ENCODE measurements around the gene AKT1. TPM values are rescaled to one million over a fixed set of nuclear protein-coding genes. Genes with fewer than 3 reads are reported as not detected.

The AKT1 gene
- total RNA-seq, 2 experiments from 2014 or later: 131 to 133 TPM

DNA sequence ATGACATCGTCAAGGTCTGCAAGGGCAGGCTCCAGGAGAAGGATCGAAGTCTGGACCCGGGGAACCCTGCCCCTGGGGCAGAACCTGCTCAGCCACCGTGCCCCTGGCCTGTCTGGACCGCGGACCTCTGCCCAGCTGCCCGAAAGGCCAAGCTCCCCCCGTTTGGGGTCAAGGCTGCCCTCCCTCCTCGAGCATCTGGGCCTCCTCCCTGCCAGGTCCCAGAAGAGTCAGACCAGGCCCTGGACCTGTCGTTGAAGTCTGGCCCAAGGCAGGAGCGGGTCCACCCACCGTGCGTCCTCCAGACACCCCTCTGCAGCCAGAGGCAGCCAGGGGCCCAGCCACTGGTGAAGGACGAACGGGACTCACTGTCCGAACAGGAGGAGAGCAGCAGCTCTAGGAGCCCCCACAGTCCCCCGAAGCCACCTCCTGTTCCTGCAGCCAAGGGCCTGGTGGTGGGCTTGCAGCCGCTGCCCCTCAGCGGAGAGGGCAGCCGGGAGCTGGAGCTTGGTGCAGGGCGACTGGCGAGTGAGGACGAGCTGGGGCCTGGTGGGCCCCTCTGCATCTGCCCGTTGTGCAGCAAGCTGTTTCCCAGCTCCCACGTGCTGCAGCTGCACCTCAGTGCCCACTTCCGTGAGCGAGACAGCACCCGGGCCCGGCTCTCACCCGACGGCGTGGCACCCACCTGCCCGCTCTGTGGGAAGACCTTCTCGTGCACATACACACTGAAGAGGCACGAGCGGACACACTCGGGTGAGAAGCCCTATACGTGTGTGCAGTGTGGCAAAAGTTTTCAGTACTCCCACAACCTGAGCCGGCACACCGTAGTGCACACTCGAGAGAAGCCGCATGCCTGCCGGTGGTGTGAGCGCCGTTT, 6.2 kb upstream of the AKT1 start:
- Mint-ChIP-seq H3K27ac (no peak overlapping the region), H3K36me3 (no peaks in the 10 kb centered on the region), H3K4me1 (ENCODE audit: low read depth) (peaks cover 23% of the 10 kb centered on the region), H3K27me3 (no peaks in the 10 kb centered on the region), H3K4me3 (peak overlapping the region; percentile 74), H3K9me3 (no peaks in the 10 kb centered on the region)
- intact Hi-C loops (cut with micrococcal nuclease): no loop called here
- CTCF ChIA-PET: interaction anchor here (1.3 to 2.4 kb wide), 4 partner anchors 13 to 33 kb away, joined by 3 to 12 read pairs (median 8); no protein-coding TSS in a partner anchor
- no peak for DNase-seq
- POLR2A ChIA-PET: no interaction called here

DNA sequence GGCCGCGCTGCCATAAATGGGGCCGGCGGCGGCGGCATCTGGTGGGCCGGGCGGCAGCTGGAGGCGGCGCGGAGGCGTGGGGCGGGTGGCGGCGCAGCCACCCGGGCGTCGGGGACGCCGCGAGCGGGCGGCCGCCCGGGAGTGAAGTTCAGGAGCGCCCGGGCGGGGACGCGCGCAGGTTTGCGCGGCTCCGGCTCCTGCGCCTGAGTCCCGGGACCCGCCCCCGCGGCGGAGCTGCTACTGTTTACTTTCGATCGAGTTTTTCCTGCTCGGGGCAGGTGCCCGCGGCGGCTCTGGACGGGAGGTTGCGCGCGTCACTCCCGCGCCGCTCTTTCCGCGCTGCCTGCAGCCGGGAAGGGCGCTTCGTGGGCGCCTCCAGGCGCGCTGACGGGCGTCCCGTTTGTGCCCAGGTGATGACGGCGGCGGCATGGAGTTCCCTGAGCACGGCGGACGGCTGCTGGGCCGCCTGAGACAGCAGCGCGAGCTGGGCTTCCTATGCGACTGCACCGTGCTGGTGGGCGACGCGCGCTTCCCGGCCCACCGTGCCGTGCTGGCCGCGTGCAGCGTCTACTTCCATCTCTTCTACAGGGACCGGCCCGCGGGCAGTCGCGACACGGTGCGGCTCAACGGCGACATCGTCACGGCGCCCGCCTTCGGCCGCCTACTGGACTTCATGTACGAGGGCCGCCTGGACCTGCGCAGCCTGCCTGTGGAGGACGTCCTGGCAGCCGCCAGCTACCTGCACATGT, 5.4 kb upstream of the AKT1 start, which contains the start of gene ZBTB42:
TSS of gene ZBTB42 (plus strand) at position 331 of the 749 bp plus-strand sequence. CDS start at position 428, 97 bp downstream.
- Mint-ChIP-seq H3K27me3 (no peaks in the 10 kb centered on the region), H3K27ac (no peak within 1 kb of the TSS), H3K4me3 (peak within 1 kb of the TSS; percentile 74), H3K36me3 (no peaks in the 10 kb centered on the region), H3K4me1 (ENCODE audit: low read depth) (peaks cover 27% of the 10 kb centered on the region), H3K9me3 (no peaks in the 10 kb centered on the region)
- DNase-seq: peak; percentile 76
- CTCF ChIA-PET: interaction anchor here (0.8 to 2.4 kb wide), 6 partner anchors 12 to 32 kb away, joined by 3 to 12 read pairs (median 6); no protein-coding TSS in a partner anchor
- intact Hi-C loops (cut with micrococcal nuclease): loop anchor here (1.0 kb wide), 1 partner anchor 49 kb away; no protein-coding TSS in a partner anchor
- POLR2A ChIA-PET: interaction anchor here (1.0 kb wide), 1 partner anchor 41 kb away, joined by 3 read pairs; no protein-coding TSS in a partner anchor

DNA sequence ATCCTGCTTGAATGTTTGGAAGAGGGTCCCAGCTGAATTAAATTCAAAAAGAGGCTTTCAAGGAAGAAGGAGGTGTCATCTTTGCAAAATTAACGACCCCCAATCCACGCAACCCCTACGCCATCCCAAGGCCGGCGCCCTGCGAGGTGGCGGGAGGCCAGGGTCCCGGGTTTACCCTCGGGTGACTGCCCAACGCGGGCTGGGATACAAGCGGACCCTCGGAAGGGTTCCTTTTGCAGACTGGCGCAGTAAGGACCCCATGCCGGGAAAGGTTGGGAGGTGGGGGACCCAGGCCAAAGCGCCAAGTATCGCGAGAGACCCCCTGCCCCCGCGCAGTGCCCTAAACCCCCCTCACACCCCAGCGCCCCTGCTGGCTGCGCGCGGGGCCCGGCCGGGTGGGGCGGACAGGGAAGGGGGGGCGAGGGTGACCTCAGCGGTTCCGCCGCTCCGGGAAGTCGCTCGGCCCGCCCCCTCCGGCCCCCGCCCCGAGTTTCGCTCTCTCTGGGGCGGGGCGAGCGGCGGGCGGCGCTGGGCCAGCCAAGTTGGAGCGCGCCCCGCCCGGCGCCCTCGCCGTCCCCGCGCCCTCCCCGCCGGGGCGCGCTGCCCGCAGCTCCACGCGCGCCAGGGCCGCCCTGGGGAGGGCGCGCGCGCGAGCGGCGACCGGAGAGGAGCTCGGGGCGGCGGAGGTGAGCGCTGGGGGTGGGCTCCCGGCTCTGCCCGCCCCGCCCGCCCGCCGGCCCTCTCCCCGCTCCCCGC, 4.6 kb upstream of the AKT1 start:
- Mint-ChIP-seq H3K27me3 (no peaks in the 10 kb centered on the region), H3K9me3 (no peaks in the 10 kb centered on the region), H3K36me3 (no peaks in the 10 kb centered on the region), H3K4me1 (ENCODE audit: low read depth) (peaks cover 27% of the 10 kb centered on the region), H3K27ac (peak overlapping the region; percentile 52), H3K4me3 (peak overlapping the region; percentile 36)
- CTCF ChIA-PET: interaction anchor here (0.8 to 2.4 kb wide), 5 partner anchors 18 to 31 kb away, joined by 3 to 12 read pairs (median 7); no protein-coding TSS in a partner anchor
- intact Hi-C loops (cut with micrococcal nuclease): loop anchor here (1.0 kb wide), 1 partner anchor 48 kb away; no protein-coding TSS in a partner anchor
- peak; percentile 84 for DNase-seq
- POLR2A ChIA-PET: interaction anchor here (1.0 kb wide), 1 partner anchor 41 kb away, joined by 3 read pairs; no protein-coding TSS in a partner anchor

DNA sequence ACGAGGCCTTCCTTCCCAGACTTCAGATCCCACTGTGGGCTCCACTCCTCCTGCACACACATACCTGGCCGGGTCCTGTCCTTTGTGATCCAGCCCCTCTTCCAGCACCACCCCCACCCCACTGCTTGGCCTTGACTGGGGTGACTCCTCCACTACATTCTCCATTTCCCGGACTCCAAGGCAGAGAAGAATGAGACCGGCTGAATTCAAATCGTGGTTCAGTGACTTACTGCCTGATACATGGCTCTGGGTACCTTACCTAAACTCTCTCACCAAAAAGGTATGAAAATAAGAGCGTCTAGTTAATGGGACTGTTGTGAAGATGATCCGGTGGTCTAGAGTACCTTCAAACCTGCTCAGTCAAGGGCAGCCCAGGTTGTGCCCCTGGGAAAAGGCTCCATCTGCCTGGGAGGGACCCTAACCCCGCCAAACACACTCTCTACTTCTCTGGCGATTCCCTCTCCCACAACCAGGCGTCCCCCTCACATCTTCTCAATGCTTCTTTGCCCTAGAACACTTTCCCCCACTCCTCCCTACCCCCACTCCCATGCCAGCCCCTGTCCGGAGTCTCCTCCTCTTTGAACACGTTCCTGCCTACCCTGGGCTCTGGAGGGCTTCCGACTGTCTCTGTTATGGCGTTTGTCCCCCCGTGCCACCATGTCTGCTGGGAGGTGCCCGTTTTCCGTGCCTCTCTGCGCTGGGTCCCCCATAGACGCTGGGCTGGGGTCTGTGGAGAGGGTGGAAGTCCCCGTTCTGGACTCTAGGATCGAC, 3.9 kb upstream of the AKT1 start:
- no peaks in the 10 kb centered on the region for H3K27me3 Mint-ChIP-seq
- no peaks in the 10 kb centered on the region for H3K9me3 Mint-ChIP-seq
- peaks cover 30% of the 10 kb centered on the region for H3K4me1 Mint-ChIP-seq (ENCODE audit: low read depth)
- H3K27ac Mint-ChIP-seq: peak overlapping the region; percentile 52
- no peaks in the 10 kb centered on the region for H3K36me3 Mint-ChIP-seq
- peak overlapping the region; percentile 36 for H3K4me3 Mint-ChIP-seq
- POLR2A ChIA-PET: no interaction called here
- DNase-seq: peak; percentile 18
- CTCF ChIA-PET: interaction anchor here (0.8 to 2.4 kb wide), 4 partner anchors 19 to 47 kb away, joined by 3 to 12 read pairs (median 6); no protein-coding TSS in a partner anchor
- intact Hi-C loops (cut with micrococcal nuclease): loop anchor here (1.0 kb wide), 1 partner anchor 47 kb away; no protein-coding TSS in a partner anchor

DNA sequence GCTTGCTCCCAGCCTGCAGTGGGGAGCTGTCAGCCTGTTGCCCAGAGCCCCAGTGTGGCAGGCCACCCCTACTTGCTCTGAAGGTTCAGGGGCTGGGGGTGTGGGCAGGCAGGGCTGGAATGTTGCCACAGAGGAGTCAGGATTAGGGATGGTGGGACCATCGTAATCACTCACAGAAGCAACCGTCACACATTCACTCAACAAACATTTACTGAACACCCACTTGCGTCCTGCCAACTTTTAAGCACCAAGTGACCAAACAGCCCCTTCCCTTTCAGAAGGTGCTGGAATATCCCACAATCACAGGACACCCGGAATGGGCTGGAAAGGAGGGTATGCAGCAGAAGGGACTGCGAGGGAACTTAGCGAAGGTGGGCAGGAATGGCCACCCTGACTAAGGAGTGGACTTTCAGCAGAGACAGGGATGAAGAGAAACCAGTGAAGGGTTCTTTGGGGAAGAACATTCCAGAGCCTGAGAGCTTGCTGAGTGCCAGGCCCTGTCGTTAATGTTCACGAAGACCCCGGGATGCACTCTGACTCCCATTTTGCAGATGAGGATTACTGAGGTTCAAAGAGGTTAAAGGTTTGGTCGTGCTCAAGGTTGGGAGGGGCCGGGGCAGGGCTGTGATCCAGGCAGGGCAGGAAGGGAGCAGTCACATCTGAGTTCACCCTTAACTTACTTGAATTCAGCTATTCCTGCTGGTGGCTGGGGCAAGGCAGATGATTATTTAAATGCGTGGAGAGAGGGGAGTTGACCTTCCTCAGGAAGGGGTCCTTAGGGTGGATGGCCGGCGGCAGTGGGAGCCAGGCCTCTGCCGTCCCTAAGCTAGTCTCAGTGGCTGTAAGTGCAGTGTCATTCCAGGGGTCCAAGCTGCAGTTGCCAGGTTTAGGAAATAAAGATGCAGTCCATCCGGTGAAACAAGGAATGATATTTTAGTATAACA, 3.0 kb upstream of the AKT1 start:
- H3K4me1 Mint-ChIP-seq (ENCODE audit: low read depth): peaks cover 38% of the 10 kb centered on the region
- peak overlapping the region; percentile 36 for H3K4me3 Mint-ChIP-seq
- H3K27ac Mint-ChIP-seq: no peak overlapping the region
- no peak for DNase-seq
- ChIA-PET CTCF (interaction anchor here (0.8 kb wide), 1 partner anchor 46 kb away, joined by 3 read pairs; no protein-coding TSS in a partner anchor), POLR2A (no interaction called here)
- intact Hi-C loops (cut with micrococcal nuclease): no loop called here
- H3K9me3 Mint-ChIP-seq: no peaks in the 10 kb centered on the region
- H3K27me3 Mint-ChIP-seq: no peaks in the 10 kb centered on the region
- H3K36me3 Mint-ChIP-seq: no peaks in the 10 kb centered on the region

DNA sequence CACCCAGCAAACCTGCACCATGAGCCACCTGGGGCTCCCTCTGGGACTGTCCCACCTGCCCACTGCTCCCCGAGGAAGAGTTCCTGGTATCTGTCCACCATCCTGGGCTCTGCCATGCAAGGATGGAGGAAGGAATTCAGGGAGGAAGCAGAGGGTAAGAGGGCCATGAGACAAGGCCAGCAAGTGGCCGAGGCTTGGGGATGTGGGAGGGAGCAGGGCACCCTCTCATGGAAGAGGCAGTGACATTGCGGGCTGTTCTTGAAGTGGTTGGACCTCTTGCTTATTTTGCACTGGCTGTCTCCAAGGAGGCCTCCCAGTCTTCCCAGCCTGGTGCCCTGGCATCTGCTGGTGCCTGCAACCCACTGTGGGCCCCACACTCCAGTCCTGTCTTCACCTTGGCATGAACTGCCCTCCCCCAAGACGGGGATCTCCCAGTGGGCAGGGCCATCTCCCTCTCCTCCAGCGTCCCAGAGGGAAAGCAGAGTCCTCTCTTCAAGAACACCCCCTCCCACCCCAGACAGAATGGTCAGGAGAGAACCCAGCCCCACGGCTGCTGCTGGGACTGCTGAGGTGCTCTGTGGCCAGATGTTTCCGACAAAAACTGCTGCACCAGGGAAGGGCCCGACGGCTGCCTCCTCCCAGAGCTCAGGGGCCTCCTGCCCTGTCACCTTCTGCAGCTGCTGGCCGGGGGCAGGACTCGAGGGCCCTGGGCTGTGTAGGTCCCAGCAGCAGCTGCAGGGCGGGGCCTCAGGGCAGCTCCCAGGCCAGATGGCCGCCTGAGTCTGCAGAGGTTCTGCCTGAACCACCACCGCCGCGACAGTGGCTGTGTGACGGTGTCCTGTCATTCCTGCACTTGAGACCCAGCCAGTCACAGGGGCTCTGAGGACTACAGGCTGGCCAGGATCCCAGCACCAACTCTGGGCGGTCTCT, 1.8 kb upstream of the AKT1 start:
- Mint-ChIP-seq H3K27ac (no peak overlapping the region), H3K4me1 (ENCODE audit: low read depth) (peaks cover 46% of the 10 kb centered on the region), H3K4me3 (no peak overlapping the region), H3K9me3 (no peaks in the 10 kb centered on the region), H3K36me3 (no peaks in the 10 kb centered on the region), H3K27me3 (no peaks in the 10 kb centered on the region)
- ChIA-PET POLR2A (no interaction called here), CTCF (interaction anchor here (0.9 kb wide), 1 partner anchor 28 kb away, joined by 3 read pairs; no protein-coding TSS in a partner anchor)
- no peak for DNase-seq
- intact Hi-C loops (cut with micrococcal nuclease): loop anchor here (2.0 kb wide), 1 partner anchor 29 kb away; no protein-coding TSS in a partner anchor

DNA sequence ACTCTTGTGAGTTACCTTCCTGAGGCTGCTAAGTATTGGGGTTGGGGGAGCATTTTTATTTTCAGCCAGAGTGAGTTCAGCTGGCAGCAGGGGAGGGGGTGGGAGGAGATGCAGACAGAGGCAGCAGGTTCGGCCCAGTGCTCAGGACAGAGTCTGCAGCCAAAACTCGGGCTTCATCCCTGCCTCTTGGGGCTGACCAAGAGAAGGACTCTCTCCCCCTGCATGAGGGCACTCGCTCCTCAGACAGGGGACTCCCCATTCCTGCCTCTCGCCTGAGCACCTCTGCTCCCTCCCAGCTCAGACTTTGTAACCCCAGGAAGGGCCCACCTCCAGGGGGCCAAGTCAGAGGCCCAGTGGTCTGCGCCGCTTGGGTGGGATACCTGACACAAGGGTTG, 1.1 kb upstream of the AKT1 start:
- Mint-ChIP-seq H3K4me1 (ENCODE audit: low read depth) (peaks cover 41% of the 10 kb centered on the region), H3K27ac (peak overlapping the region; percentile 49), H3K9me3 (no peaks in the 10 kb centered on the region), H3K4me3 (peak overlapping the region; percentile 62), H3K27me3 (no peaks in the 10 kb centered on the region), H3K36me3 (no peaks in the 10 kb centered on the region)
- no peak for DNase-seq
- intact Hi-C loops (cut with micrococcal nuclease): loop anchor here (2.0 kb wide), 1 partner anchor 30 kb away; no protein-coding TSS in a partner anchor
- POLR2A ChIA-PET: no interaction called here
- CTCF ChIA-PET: no interaction called here

DNA sequence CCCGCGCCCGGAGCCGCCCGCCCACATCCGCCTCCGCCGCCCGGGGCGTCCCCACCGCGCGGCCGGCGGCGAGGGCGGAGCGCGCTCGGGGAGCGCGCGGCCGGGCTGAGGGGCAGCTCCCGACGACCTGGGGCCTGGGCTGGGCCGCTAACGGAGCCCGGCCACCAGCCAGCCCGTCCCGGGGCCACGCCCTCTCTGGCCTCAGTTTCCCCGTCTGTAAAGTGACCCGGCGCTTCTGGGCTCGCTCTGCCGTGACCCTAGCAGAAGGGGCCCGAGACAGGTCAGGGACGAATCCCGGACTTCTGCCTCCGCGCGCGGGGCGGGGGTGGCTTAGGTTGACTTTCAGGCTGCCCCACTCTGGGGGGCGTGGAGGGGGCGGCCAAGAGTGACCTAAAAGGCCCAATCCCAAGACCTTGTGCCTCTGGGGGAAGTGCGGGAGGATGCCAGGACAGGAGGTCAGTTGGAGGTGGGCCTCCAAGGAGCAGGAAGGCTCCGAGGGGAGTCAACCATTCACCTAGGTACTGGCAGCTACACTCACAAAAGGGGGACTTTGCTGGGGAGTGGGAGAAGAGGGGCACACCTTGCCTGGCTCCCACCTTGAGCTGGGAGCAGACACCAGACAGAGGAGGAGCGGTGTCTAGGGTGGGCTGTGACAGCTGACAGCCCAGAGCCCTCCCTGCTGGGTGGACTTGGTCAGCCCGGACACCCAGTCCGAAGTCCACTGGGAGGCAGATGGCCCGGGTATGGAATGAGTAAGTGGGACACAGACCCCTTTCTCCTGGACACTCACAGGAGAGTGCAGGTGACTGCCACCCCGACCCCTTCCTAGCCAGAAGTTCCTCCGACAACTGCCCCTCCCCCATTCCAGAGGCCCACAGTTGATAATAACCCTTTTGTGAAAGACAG, 486 bp upstream of the AKT1 start:
- H3K4me1 Mint-ChIP-seq (ENCODE audit: low read depth): peaks cover 45% of the 10 kb centered on the region
- peak overlapping the region; percentile 49 for H3K27ac Mint-ChIP-seq
- ChIA-PET CTCF (no interaction called here), POLR2A (no interaction called here)
- H3K4me3 Mint-ChIP-seq: peak overlapping the region; percentile 62
- H3K27me3 Mint-ChIP-seq: no peaks in the 10 kb centered on the region
- peak; percentile 67 for DNase-seq
- no peaks in the 10 kb centered on the region for H3K36me3 Mint-ChIP-seq
- intact Hi-C loops (cut with micrococcal nuclease): loop anchor here (2.0 kb wide), 1 partner anchor 31 kb away; no protein-coding TSS in a partner anchor
- no peaks in the 10 kb centered on the region for H3K9me3 Mint-ChIP-seq

DNA sequence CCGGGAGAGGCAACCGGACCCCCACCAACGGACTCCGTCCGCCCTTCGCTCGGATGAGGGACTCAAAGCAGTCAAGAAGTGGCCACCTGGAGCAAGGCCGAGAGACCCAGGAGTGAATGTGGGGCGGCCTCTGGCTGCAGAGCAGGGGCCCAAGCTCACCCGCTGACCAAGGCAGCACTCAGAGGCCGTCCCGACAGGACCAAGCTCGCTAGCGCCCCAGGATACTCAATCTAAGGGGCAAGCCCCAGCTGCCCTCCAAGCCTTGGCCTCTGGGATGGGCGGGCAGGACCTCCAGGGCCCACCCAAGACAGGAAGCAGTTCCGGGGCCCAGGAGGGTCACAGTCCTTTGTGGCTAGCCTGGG, 936 bp downstream of the AKT1 start:
- peak overlapping the region; percentile 84 for H3K4me3 Mint-ChIP-seq

More for the DNA sequence above, 936 bp downstream of the AKT1 start:
- peaks cover 43% of the 10 kb centered on the region for H3K4me1 Mint-ChIP-seq (ENCODE audit: low read depth)
- POLR2A ChIA-PET: interaction anchor here (1.2 to 1.4 kb wide), 2 partner anchors 25 to 42 kb away, joined by 3 to 9 read pairs; partner anchors contain the start of gene SIVA1
- no peaks in the 10 kb centered on the region for H3K36me3 Mint-ChIP-seq
- CTCF ChIA-PET: interaction anchor here (0.7 to 1.5 kb wide), 3 partner anchors 24 to 31 kb away, joined by 3 to 7 read pairs (median 5); no protein-coding TSS in a partner anchor
- H3K27ac Mint-ChIP-seq: peak overlapping the region; percentile 62
- no peak for DNase-seq
- no peaks in the 10 kb centered on the region for H3K9me3 Mint-ChIP-seq
- intact Hi-C loops (cut with micrococcal nuclease): no loop called here
- H3K27me3 Mint-ChIP-seq: no peaks in the 10 kb centered on the region
